GM18861 (cell line): ENCODE data around the gene USP20.

Experiments
- ATAC-seq: cut with Tn5 transposase; IDR thresholded peaks from one replicate; pipeline ENCODE4 v1.9.1; 2021; ENCODE audit not compliant: unreplicated experiment

USP20 gene

GRCh38 chr9:129853614-129854013, 18.4 kb downstream of the USP20 start:
- no peak for ATAC-seq

GRCh38 chr9:129854588-129855110, 19.4 kb downstream of the USP20 start:
- ATAC-seq, result no peak

- ATAC-seq, result no peak
Observed at GRCh38 chr9:129857207-129857606, 21.9 kb downstream of the USP20 start.

- ATAC-seq, result no peak
Observed at GRCh38 chr9:129858167-129858962, 23.1 kb downstream of the USP20 start.

DNA sequence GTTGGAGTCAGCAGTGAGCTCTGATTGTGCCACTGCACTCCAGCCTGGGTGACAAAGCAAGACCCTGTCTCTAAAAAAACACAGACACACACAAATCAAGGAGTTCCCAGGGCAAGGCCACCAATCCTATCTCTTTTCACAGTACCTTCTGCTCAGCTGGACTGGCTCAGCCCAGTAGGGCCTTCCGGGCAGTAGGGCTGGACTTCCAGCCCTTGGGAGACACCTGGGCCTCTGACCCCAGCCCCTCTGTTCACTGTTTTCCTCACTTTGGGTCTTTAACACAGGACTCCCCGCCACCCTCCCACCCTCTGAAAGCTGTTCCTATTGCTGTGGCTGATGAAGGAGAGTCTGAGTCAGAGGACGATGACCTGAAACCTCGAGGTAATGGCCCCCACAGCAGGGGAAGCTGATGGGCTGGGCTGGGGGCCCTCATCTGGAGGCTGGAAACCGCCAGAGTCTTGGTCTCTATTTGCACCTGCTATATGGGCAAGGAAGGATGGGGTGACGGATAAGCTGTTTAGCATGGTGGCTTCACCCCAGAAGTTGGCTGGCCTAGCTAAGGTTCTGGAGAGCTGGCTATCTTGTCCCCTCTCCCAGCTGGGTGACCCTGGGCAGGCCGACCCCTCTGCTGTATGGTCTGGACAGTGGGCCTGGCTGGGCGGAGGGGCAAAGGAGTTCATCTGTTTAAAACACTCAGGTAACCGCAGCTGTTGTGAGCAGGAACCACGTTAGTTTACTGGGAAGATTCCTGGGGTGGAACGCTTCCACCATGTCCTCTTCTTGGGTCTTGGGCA, 25.6 kb downstream of the USP20 start:
- no peak for ATAC-seq

DNA sequence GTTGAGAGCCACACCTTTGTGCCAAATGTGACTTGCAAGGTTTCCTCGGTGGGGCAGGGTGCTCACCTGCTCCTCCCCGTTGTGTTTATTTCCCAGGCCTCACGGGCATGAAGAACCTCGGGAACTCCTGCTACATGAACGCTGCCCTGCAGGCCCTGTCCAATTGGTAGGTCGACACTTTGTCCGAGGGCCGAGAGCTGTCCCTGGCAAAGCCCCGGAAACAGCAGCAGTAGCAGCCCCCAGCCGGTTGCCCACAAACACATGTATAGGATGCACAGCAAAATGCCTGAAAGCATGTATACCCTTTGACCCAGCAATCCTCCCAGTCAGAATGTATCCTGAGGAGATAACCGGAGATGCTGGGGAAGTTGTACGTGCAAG, 26.2 kb downstream of the USP20 start:
- no peak for ATAC-seq

GRCh38 chr9:129863059-129863690, 27.9 kb downstream of the USP20 start:
- ATAC-seq, result no peak

GRCh38 chr9:129864991-129865647, 29.9 kb downstream of the USP20 start:
- ATAC-seq, result no peak

GRCh38 chr9:129865668-129866320, 30.5 kb downstream of the USP20 start:
- ATAC-seq, result no peak

- ATAC-seq, result no peak
Observed at GRCh38 chr9:129866394-129867135, 31.3 kb downstream of the USP20 start.

DNA sequence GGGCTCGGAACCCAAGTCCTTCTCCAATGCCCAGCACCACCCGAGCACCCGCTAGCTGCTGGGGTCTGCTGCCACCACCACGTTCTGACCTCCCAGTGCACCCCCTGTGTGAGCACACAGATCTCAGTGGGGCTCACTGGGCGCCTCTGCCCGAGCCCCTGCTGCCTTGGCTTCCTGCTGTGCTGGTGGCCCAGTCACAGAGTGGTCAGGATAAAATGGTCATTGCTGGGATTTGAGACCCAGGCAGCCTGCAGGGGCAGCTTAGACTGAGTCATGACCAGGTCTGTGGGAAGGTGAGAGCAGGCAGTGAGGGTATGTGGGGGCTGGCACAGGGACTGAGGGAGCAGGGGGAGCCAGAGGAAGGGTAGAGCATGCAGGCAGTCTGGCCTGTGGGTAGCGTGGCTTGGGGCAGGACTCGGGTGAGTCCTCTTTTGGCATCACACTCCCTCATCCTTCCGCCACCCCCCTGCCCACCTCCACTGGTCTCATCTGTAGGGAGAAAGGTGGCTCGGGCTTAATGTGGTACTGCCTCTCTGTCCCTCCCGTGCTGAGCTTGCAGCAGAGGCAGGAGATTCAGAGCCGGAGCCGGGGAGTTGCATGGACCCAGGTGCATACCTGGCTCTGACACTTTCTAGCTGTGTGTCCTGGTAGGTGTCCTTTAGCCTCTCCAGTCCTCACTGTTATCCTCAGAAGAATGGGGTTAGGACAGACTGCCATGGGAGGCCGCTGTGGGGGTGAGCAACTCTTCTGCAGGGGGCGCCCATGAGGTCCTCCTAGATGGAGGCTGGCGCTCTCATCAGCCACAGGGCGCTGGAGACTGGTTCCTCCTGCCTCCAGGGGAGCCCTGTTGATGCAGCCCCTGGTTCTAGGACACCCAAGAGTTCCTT, 32.1 kb downstream of the USP20 start:
- ATAC-seq, result no peak

GRCh38 chr9:129868023-129868871, 33.0 kb downstream of the USP20 start:
- no peak for ATAC-seq

- ATAC-seq, result no peak
Observed at GRCh38 chr9:129868872-129869486, 33.7 kb downstream of the USP20 start.

DNA sequence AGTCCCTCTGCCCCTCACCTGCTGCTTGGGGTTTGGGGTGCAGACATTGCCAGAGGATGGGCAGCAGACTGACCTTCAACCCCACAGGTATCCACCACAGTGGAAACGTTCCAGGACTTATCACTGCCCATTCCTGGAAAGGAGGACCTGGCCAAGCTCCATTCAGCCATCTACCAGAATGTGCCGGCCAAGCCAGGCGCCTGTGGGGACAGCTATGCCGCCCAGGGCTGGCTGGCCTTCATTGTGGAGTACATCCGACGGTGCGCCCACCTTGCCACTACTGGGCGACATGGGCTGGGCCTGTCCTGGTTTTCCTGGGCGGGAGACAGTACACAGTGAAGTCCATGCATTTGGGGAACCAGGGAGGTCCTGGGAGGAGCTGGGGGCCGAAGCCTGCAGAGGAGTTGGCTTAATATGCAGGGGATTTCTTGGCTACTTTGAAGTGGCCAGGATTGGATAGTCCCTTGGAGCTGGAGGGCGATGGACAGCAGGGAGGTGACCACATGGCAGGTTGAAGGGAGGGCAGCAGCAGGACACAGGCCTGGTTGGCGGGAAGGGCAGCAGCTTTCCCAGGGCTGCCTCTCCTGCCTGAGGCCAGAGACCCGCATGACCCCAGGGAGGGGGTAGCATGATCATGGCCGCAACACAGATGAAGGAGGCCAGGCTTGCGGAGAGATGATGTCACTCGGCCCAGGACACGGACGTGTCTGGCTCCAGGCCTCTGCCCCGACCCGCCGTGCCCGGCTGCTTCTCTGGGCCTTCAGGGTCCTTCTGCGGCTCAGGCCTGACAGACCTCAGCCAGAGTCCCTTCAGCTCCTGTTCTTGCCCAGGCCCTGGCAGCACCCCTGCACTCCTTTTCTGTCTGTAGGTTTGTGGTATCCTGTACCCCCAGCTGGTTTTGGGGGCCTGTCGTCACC, 34.6 kb downstream of the USP20 start:
- no peak for ATAC-seq

GRCh38 chr9:129871046-129871445, 35.8 kb downstream of the USP20 start:
- no peak for ATAC-seq

DNA sequence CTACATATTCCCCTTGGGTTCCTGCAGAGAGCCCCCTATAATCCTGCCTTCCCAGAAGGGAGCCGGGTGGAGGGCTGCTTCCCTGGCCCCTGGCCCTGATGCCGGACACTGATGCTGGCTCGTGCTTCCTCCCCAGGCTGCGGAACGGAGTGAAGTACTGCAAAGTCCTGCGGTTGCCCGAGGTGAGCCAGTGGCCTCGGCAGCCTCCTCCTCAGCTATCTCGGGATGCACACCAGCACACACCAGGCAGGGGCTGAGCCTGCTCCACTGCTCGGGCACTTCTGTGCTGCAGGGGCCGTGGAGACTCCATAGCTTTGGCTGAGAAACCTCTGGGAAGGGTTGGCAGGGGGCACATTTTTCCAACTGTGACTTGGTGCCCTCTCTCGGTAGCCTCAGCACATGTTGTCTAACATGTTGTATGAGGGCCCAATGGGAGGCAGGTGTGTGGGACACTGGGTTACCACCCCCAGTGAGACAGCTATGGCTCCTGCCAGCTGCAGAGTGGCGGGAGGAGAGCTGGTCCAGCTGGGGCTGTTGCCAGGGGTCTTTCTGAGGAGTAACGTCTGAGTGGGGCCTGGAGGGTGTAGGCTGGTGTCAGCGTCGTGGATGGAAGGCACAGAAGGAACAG, 38.4 kb downstream of the USP20 start:
- no peak for ATAC-seq
